DMS 273 treated with DMSO at 0.1 percent for 48 hours (cell line): Measurements from ENCODE around the gene TBC1D8.
"Not testable (repeated sequence)": the region's sequence is repeated elsewhere in the genome, so short reads cannot be mapped to it uniquely, and the experiment has no call there.

Experiments
- DNase-seq: peaks from one replicate; lab custom pipeline; 2025; lab: John Stamatoyannopoulos, UW

The TBC1D8 gene

GRCh38 chr2:101151146-101151858 lies at the start of gene TBC1D8:
Gene TBC1D8 (minus strand): TSS chr2:101151382. CDS start chr2:101151253, 129 bp downstream.
- DNase-seq = peak; percentile 40

- DNase-seq = no peak
Observed at GRCh38 chr2:101200676-101201075, 49.5 kb upstream of the TBC1D8 start.

- DNase-seq = no peak
Observed at GRCh38 chr2:101199251-101199791, 48.1 kb upstream of the TBC1D8 start.

GRCh38 chr2:101197814-101198213 lies 46.6 kb upstream of the TBC1D8 start:
- no peak for DNase-seq

GRCh38 chr2:101197215-101197745 lies 46.1 kb upstream of the TBC1D8 start:
- no peak for DNase-seq

GRCh38 chr2:101195871-101196661 lies 44.9 kb upstream of the TBC1D8 start:
- no peak for DNase-seq

- no peak for DNase-seq
Observed at GRCh38 chr2:101193033-101193626, 41.9 kb upstream of the TBC1D8 start.

GRCh38 chr2:101190747-101191516 lies 39.8 kb upstream of the TBC1D8 start:
- no peak for DNase-seq

- no peak for DNase-seq
Observed at GRCh38 chr2:101188683-101189405, 37.7 kb upstream of the TBC1D8 start.

GRCh38 chr2:101187131-101187530 lies 35.9 kb upstream of the TBC1D8 start:
- DNase-seq = no peak

- no peak for DNase-seq
Observed at GRCh38 chr2:101185656-101186055, 34.5 kb upstream of the TBC1D8 start.

- DNase-seq = no peak
Observed at GRCh38 chr2:101185085-101185484, 33.9 kb upstream of the TBC1D8 start.

GRCh38 chr2:101179982-101180381 lies 28.8 kb upstream of the TBC1D8 start:
- DNase-seq = no peak

- no peak for DNase-seq
Observed at GRCh38 chr2:101176803-101177202, 25.6 kb upstream of the TBC1D8 start.

- no peak for DNase-seq
Observed at GRCh38 chr2:101175991-101176390, 24.8 kb upstream of the TBC1D8 start.

- DNase-seq = no peak
Observed at GRCh38 chr2:101173707-101174295, 22.6 kb upstream of the TBC1D8 start.

GRCh38 chr2:101169822-101170221 lies 18.6 kb upstream of the TBC1D8 start:
- DNase-seq = not testable (repeated sequence)

GRCh38 chr2:101168706-101169105 lies 17.5 kb upstream of the TBC1D8 start:
- DNase-seq = no peak

- DNase-seq = not testable (repeated sequence)
Observed at GRCh38 chr2:101167532-101167931, 16.4 kb upstream of the TBC1D8 start.

GRCh38 chr2:101164021-101164420 lies 12.8 kb upstream of the TBC1D8 start:
- no peak for DNase-seq
